Measurements from ENCODE around the gene ABCA9.

DNA sequence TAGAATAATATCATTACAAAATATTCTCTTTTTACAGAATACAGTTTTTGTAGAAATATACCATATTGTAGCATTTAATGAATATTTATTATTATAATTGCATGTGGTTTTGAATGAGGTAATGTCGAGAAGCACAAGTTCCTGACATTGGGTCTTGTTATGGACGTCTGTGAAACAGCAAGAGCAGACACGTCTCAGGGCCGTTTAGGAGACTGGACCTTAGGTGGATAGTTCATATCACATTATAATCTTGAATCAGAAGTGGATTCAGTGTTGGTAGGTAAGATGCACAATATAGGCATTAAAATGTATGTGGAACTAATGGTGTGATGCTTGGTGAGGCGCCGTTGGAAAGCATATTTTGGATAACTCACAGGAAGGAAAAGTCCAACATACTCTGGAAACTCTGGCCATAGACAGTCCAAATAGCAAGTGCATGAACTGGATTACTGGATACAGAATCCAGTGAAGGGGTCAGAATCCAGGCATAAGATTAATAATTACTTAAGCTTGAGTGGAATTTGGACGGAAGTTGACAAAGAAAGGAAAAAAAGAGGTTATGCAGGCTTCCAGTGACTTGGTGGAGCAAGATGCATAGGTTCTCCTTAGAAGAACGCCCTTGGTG, 122.7 kb downstream of the ABCA9 start:
- no peak for TF ChIP-seq RBAK (tag by site-specific recombination; IDR thresholded peaks at IDR 0.05)
- no peak for TF ChIP-seq SETDB1 (IDR thresholded peaks at IDR 0.05; ENCODE audit: insufficient read length, low read length)
- TF ChIP-seq, protein P1, sequence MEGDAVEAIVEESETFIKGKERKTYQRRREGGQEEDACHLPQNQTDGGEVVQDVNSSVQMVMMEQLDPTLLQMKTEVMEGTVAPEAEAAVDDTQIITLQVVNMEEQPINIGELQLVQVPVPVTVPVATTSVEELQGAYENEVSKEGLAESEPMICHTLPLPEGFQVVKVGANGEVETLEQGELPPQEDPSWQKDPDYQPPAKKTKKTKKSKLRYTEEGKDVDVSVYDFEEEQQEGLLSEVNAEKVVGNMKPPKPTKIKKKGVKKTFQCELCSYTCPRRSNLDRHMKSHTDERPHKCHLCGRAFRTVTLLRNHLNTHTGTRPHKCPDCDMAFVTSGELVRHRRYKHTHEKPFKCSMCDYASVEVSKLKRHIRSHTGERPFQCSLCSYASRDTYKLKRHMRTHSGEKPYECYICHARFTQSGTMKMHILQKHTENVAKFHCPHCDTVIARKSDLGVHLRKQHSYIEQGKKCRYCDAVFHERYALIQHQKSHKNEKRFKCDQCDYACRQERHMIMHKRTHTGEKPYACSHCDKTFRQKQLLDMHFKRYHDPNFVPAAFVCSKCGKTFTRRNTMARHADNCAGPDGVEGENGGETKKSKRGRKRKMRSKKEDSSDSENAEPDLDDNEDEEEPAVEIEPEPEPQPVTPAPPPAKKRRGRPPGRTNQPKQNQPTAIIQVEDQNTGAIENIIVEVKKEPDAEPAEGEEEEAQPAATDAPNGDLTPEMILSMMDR (tag by site-specific recombination; IDR thresholded peaks at IDR 0.05): no peak
- no peak for TF ChIP-seq YY1 (tag by site-specific recombination; IDR thresholded peaks at IDR 0.05)
- TF ChIP-seq, protein P2, sequence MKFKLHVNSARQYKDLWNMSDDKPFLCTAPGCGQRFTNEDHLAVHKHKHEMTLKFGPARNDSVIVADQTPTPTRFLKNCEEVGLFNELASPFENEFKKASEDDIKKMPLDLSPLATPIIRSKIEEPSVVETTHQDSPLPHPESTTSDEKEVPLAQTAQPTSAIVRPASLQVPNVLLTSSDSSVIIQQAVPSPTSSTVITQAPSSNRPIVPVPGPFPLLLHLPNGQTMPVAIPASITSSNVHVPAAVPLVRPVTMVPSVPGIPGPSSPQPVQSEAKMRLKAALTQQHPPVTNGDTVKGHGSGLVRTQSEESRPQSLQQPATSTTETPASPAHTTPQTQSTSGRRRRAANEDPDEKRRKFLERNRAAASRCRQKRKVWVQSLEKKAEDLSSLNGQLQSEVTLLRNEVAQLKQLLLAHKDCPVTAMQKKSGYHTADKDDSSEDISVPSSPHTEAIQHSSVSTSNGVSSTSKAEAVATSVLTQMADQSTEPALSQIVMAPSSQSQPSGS (tag by site-specific recombination; IDR thresholded peaks at IDR 0.05; ENCODE audit: low read depth): no peak
